K562 (cell line): ENCODE data around the gene DDX20. TPM values are rescaled to one million over a fixed set of nuclear protein-coding genes. Genes with fewer than 3 reads are reported as not detected.

Source experiments
- ATAC-seq: fragments of 200-7000 bp; cut with Tn5 transposase; 3 replicates; pipeline ENCODE4 v1.9.1; 2020; ENCODE audit warnings: moderate library complexity
- BruUV-seq: library from RNA; stranded (reverse); fragments of 400-500 nt; replicated peaks from 2 replicates; lab custom pipeline; 2021; lab: Mats Ljungman, UMichigan
- CTCF ChIA-PET: fragments of 300-600 bp; formaldehyde crosslinking; extraction: SDS; loops from one replicate; lab custom pipeline; 2021; ENCODE audit warnings: low intra/inter-chr PET ratio; lab: Yijun Ruan, JAX
- POLR2A ChIA-PET: fragments of 300-600, 350-650 bp; sonication (Branson Sonifier 250); formaldehyde crosslinking; extraction: SDS; loops from one replicate; lab custom pipeline; 2021; ENCODE audit warnings: antibody characterized with exemption, inconsistent platforms; lab: Yijun Ruan, JAX
- DNase-seq, 4 experiments: peaks; one replicate each; pipeline versions ENCODE4 v3.0.0 to v3.0.0-alpha.2; 2011 to 2018; ENCODE audit warnings: low spot score in 3 of 4, mixed read lengths in 3 of 4; ENCODE audit errors: extremely low read depth in 1 of 4
- FAIRE-seq: peaks from 2 replicates; lab custom pipeline; 2011; peaks lifted over from hg19 to GRCh38; lab: Jason Lieb, UNC
- H2AFZ ChIP-seq: 2 replicates; pipeline ENCODE4 v1.6.0; 2011; ENCODE audit warnings: low read depth, low read length, control low read depth, inconsistent platforms
- H3K27ac ChIP-seq: fragments of 200-600 bp; 3 replicates; pipeline ENCODE4 v1.8.0; 2011; ENCODE audit warnings: low read depth, mild to moderate bottlenecking, control low read depth, inconsistent platforms, low read length, moderate library complexity, mixed read lengths; ENCODE audit errors: extremely low read depth
- H3K27me3 ChIP-seq, 2 experiments: fragments of 300-600 bp in 1 of 2; 2 replicates in 1 of 2; 3 replicates in 1 of 2; pipeline versions ENCODE4 v1.6.0 to v1.8.0; 2011; ENCODE audit warnings: inconsistent platforms in 2 of 2, low read length in 2 of 2, mild to moderate bottlenecking in 1 of 2, mixed read lengths in 1 of 2, moderate library complexity in 1 of 2; ENCODE audit not compliant: control insufficient read depth in 2 of 2, insufficient read depth in 2 of 2
- H3K36me3 ChIP-seq: fragments of 300-600 bp; 3 replicates; pipeline ENCODE4 v1.8.0; 2011; ENCODE audit warnings: mild to moderate bottlenecking, low read length, inconsistent platforms; ENCODE audit not compliant: control insufficient read depth, insufficient read depth
- H3K4me1 ChIP-seq, 2 experiments: fragments of 200-600 bp in 1 of 2; replicated peaks in 1 of 2; 2 replicates in 1 of 2; 3 replicates in 1 of 2; pipeline versions ENCODE4 v1.5.1 to v1.8.0; 2011; ENCODE audit warnings: inconsistent platforms in 2 of 2, low read length in 2 of 2, mild to moderate bottlenecking in 1 of 2, mixed read lengths in 1 of 2, moderate library complexity in 1 of 2; ENCODE audit not compliant: control insufficient read depth in 2 of 2, insufficient read depth in 2 of 2
- H3K4me2 ChIP-seq: 2 replicates; pipeline ENCODE4 v1.6.1; 2011; ENCODE audit warnings: low read length, control low read depth, inconsistent platforms, mixed read lengths; ENCODE audit not compliant: insufficient read depth
- H3K4me3 ChIP-seq: fragments of 200-600 bp; sonication (generic), shearing (Covaris generic); 2 replicates; pipeline ENCODE4 v1.5.1; 2016; ENCODE audit warnings: control low read depth, inconsistent platforms
- H3K79me2 ChIP-seq: fragments of 200-600 bp; 3 replicates; pipeline ENCODE4 v1.8.0; 2011; ENCODE audit warnings: low read length, inconsistent platforms; ENCODE audit not compliant: control insufficient read depth, insufficient read depth
- H3K9ac ChIP-seq, 2 experiments: 2 replicates each; pipeline versions ENCODE4 v1.6.0 to v1.6.1; 2011; ENCODE audit warnings: low read depth in 2 of 2, low read length in 2 of 2, control low read depth in 1 of 2, inconsistent platforms in 1 of 2, mild to moderate bottlenecking in 1 of 2, mixed read lengths in 1 of 2; ENCODE audit not compliant: insufficient read depth in 1 of 2
- H3K9me1 ChIP-seq: one replicate; pipeline ENCODE4 v1.6.0; 2011; ENCODE audit warnings: inconsistent platforms, mild to moderate bottlenecking, low read length, moderate library complexity; ENCODE audit not compliant: control insufficient read depth, insufficient read depth
- H3K9me3 ChIP-seq: replicated peaks from 2 replicates; pipeline ENCODE4 v1.5.1; 2011; ENCODE audit warnings: low read depth, low read length, inconsistent platforms; ENCODE audit not compliant: control insufficient read depth, insufficient read depth
- H4K20me1 ChIP-seq: replicated peaks from 2 replicates; pipeline ENCODE4 v1.6.1; 2011; ENCODE audit warnings: low read length, inconsistent platforms, mixed read lengths; ENCODE audit not compliant: control insufficient read depth, insufficient read depth
- CBX1 ChIP-seq: sonication (generic); IDR thresholded peaks from 2 replicates; pipeline ENCODE4 v1.6.1; 2016; ENCODE audit warnings: antibody characterized with exemption, low read depth, mild to moderate bottlenecking
- CHD4 ChIP-seq: fragments of 200-600 bp; sonication (generic); IDR thresholded peaks from 3 replicates; pipeline ENCODE4 v1.6.1; 2012; ENCODE audit warnings: low read depth, mild to moderate bottlenecking, mixed read lengths, low read length, inconsistent platforms; ENCODE audit not compliant: insufficient read depth, insufficient replicate concordance, poor library complexity, severe bottlenecking
- GATA2 ChIP-seq: sonication (generic); formaldehyde crosslinking; IDR thresholded peaks from 2 replicates; pipeline ENCODE4 v1.4.0; 2020; ENCODE audit warnings: mild to moderate bottlenecking, missing genetic modification reagents
- ZNF584 ChIP-seq: fragments of 200-800 bp; sonication (Bioruptor generic); IDR thresholded peaks from 2 replicates; pipeline ENCODE4 v1.6.1; 2016; ENCODE audit warnings: low read depth, mild to moderate bottlenecking, missing genetic modification characterization, missing compliant biosample characterization
- WGBS: fragments of 100-300 bp; shearing (Covaris generic); methylation state at CpG from one replicate; pipeline ENCODE4 v1.1.6; 2016; ENCODE audit warnings: low coverage, mixed read lengths; ENCODE audit not compliant: insufficient coverage; ENCODE audit errors: missing lambda C conversion rate; 5-methylcytosine and 5-hydroxymethylcytosine counted together
- in situ Hi-C: fragments of 300-500 bp; cut with MboI; formaldehyde crosslinking; loops from 4 replicates; pipeline ENCODE4 v1.15.0; 2018; ENCODE audit warnings: inconsistent platforms, mixed read lengths
- intact Hi-C: fragments of 100-400 bp; cut with micrococcal nuclease; formaldehyde crosslinking; loops from 2 replicates; pipeline ENCODE4 v1.14.2; 2022
- polyA plus RNA-seq, 8 experiments: library from polyadenylated mRNA; depleted of rRNA in 4 of 8; stranded (reverse) in 5 of 8; unstranded in 3 of 8; fragments of >200 nt; fragmentation: Nextera tagmentation in 2 of 8; fragmentation: Illumina TruSeq in 1 of 8; extraction: Ambion mirVana in 2 of 8; extraction: Trizol in 1 of 8; gene quantifications; 2 replicates each; pipeline versions ENCODE4 v1.2.1 to v1.2.3, GENCODE V29; 2011 to 2014; ENCODE audit warnings: inconsistent platforms in 1 of 8, missing spikeins in 1 of 8
- total RNA-seq, 7 experiments: library from RNA; depleted of rRNA in 6 of 7; stranded (reverse); fragments of >200 nt in 6 of 7; fragmentation: Illumina TruSeq in 2 of 7; extraction: Trizol in 2 of 7; gene quantifications; 2 replicates each; pipeline versions ENCODE4 v1.2.1 to v1.2.3, GENCODE V29; 2011 to 2021; ENCODE audit warnings: low replicate concordance in 1 of 7

The DDX20 gene
- total and polyA plus RNA-seq, 9 of the 15 experiments (the other 6 are each of a cell fraction or from before 2014, with no cell fraction given): 8.3 to 33.4 (median 24.5) TPM

DNA sequence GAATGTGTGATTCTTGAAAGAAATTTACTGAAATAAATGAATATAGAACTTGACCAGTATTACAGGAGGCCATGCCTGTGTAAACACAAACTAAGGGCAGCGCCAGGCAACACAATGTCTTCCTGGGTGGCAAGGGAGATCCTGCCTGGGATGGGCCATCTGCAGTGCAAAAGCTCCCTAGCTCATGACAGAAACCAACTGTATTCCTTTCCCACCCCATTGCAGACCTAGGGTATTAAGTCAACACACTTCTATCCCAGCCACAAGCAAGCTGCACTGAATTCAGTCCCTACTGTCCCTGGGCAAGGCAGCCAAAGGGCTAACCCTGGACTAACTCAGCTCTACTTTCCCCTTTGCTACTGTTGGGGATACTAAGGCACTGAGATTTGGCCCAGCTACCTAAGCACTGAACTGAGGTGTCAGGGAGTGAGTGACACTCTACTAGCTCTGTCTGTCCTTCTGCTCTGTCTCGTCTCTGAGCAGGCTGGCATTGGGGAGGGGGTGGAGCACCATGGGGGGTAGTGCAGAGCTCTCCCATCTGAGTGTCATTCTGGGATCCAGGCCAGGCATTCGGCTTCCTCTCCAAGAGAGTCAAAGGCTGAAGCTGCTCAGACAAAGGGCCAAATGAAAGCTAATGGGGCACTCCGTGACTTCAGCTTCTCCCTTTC, 19.0 kb upstream of the DDX20 start:
- Histone ChIP-seq H4K20me1 (no peaks in the 10 kb centered on the region; the same call in none of the 2 replicates), H3K4me3 (no peak overlapping the region), H3K27ac (no peak overlapping the region), H3K9me3 (no peaks in the 10 kb centered on the region), H3K27me3 (peaks cover 34 to 78% of the 10 kb centered on the region in 2 experiments), H2AFZ (no peak overlapping the region), H3K4me2 (no peak overlapping the region), H3K4me1 (peaks cover 11 to 35% of the 10 kb centered on the region in 2 experiments), H3K9me1 (peaks cover 2% of the 10 kb centered on the region), H3K9ac (no peak overlapping the region), H3K79me2 (no peaks in the 10 kb centered on the region), H3K36me3 (no peaks in the 10 kb centered on the region)
- in situ Hi-C loops (no loop called here), intact Hi-C loops (no loop called here)
- FAIRE-seq (no peak), ATAC-seq (no peak), DNase-seq (no peak)
- CTCF ChIA-PET: no interaction called here
- POLR2A ChIA-PET: interaction anchor here (0.7 to 2.2 kb wide), 3 partner anchors 19 to 229 kb away, joined by 3 to 10 read pairs (median 3); partner anchors contain the start of gene DDX20
- 7% methylated on average over 4 of the region's 4 CpGs for WGBS
- TSS peak; percentile 43 for BruUV-seq
- TF ChIP-seq CHD4 (no peak), ZNF584 (CRISPR knock-in tag) (no peak), GATA2 (no peak), CBX1 (no peak)
